GM13976 (cell line): ENCODE data around the gene MMP15.

ENCODE experiments used
- DNase-seq: peaks from one replicate; pipeline ENCODE4 v3.0.0; 2012; ENCODE audit warnings: low spot score
- in situ Hi-C: fragments of 300-500 bp; cut with MboI; formaldehyde crosslinking; loops from one replicate; pipeline ENCODE4 v1.12.0; 2022; ENCODE audit warnings: low sequenced_read_pairs, mixed read lengths, inconsistent platforms; ENCODE audit not compliant: unreplicated experiment
- TF ChIP-seq, protein P1 (sequence below): IDR thresholded peaks from 2 replicates; pipeline ENCODE4 v1.5.1; 2012; ENCODE audit warnings: borderline replicate concordance, mild to moderate bottlenecking; ENCODE audit not compliant: insufficient read depth; ENCODE audit errors: extremely low read depth, missing control alignments, control extremely low read depth

MMP15 gene

DNA sequence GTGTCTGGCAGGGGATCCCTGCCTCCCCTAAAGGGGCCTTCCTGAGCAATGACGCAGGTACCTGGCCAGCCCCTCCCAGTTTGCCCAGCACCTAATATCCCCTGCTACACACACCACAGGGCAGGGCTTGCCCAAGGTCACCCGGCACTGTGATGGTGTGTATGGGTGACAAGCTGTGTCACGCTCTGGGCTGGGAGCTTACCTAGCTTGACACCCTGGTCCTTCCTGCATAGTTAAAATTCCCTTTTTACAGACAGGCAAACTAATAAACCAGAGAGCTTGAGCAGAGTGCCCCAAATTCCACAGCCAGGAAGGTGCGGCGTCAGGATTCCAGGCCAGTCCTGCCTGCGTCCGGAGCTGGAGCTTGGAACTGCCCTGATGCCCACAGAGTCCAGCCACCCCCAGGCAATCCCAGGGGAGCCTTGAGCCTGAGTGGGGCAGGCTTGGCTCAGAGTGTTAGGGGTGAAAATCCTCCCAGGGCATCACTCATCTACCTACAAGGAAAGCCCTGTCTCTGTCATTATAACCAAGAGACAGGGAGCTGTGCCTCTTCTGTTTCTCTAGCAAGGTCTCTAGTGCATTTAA is 18.1 kb downstream of the MMP15 start:
- in situ Hi-C loops, result no loop called here
- DNase-seq, result no peak

DNA sequence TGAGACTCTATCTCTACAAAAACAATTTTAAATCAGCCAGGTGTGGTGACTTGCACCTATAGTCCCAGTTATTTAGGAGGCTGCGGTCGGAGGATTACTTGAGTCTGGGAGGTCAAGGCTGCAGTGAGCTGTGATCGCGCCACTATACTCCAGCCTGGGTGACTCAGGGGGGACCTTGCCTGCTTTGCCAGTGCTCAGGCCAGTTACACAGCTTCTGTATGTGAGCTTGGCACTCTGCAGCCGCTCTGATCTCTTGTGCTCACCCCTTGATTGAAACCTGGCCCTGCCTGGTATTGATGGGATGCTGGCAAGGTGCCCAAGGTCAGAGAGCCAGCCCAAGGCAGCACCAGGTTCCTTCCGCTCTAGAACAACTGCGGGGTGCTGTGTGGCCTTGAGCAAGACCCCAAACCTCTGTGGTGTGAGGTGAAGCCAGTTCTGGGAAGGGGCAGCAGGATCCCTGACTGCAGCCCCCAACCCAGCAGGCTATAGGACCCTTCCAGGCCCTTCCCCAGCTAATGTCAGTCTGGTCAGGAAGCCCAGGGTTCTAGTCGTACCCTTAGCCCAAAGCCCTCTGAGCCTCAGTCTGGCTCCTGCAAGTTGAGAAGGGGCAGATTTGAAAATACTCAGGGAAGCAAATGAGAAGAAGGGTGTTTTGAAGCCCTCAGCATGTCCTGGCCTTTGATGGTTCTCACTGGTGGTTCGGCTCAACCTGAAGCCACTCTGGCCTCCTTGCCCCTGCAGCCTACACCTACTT is 18.9 kb downstream of the MMP15 start:
- TF ChIP-seq, protein P1, sequence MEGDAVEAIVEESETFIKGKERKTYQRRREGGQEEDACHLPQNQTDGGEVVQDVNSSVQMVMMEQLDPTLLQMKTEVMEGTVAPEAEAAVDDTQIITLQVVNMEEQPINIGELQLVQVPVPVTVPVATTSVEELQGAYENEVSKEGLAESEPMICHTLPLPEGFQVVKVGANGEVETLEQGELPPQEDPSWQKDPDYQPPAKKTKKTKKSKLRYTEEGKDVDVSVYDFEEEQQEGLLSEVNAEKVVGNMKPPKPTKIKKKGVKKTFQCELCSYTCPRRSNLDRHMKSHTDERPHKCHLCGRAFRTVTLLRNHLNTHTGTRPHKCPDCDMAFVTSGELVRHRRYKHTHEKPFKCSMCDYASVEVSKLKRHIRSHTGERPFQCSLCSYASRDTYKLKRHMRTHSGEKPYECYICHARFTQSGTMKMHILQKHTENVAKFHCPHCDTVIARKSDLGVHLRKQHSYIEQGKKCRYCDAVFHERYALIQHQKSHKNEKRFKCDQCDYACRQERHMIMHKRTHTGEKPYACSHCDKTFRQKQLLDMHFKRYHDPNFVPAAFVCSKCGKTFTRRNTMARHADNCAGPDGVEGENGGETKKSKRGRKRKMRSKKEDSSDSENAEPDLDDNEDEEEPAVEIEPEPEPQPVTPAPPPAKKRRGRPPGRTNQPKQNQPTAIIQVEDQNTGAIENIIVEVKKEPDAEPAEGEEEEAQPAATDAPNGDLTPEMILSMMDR, result no peak
- DNase-seq, result no peak
- in situ Hi-C loops, result no loop called here

More for the DNA sequence above, 18.1 kb downstream of the MMP15 start:
- TF ChIP-seq, protein P1, result no peak

DNA sequence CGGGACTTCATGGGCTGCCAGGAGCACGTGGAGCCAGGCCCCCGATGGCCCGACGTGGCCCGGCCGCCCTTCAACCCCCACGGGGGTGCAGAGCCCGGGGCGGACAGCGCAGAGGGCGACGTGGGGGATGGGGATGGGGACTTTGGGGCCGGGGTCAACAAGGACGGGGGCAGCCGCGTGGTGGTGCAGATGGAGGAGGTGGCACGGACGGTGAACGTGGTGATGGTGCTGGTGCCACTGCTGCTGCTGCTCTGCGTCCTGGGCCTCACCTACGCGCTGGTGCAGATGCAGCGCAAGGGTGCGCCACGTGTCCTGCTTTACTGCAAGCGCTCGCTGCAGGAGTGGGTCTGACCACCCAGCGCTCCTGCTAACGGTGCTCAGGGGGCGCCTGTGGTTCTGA is 19.5 kb downstream of the MMP15 start:
- no peak for DNase-seq
- in situ Hi-C loops, result no loop called here
- TF ChIP-seq, protein P1, result no peak

DNA sequence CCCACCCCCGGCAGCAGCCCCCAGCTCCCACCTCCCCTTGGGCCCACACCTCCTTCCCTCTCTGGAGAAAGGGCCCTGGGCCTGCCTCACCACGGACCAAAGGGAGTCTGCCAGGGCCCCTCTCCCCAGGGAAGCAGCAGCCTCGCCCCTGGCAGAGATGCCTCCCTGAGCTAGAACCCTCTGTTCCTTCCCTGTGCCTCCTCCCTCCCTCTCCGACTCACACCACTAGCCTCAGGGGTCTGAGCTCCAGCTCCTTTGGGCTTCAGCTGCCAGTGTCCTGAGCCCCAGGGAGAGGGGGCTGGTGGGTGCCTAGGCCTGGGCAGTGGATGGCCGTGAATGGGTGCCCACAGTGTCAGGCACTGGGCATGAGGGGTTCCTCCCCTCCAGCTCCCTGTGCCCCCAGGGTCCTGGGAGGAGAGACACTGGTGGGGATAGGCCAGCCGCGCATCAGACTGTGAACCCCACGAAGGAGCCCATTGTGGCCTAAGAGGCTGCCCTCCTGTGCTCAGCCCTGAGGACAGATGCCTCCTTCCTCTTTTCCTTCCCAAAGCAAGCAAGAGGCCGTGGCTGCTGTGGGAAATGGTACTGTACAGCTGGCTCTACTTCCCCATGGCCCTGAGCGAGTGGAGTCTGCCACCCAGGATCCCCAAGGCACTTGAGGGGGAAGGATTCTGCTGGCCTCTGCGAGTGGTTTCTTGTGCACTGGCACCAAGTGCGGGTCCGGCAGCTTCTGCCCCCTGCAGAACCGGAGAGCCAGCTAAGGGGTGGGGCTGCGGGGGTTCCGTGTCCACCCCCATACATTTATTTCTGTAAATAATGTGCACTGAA is 20.7 kb downstream of the MMP15 start:
- TF ChIP-seq, protein P1, result no peak
- no peak for DNase-seq
- in situ Hi-C loops, result no loop called here

DNA sequence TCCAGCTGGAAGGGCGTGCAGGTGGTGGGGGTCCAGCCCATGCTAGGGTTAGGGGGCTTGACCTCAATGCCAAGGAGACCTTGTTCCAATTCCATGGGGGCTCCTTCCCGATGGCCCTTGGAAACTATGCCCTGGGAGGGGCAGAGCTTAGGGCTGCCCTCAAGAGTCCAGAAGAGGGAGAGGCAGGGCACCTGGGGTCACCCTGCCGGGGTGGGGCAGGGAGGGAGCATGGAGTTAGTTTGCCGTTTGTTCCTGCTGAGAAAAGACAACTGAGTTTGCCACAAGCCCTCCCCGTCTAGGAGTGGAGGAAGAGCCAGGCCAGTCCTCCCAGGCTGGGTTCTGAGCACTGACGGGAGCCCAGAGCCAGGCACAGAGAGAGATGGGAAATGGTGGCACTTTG is 21.4 kb downstream of the MMP15 start:
- DNase-seq, result no peak
- in situ Hi-C loops, result no loop called here
- TF ChIP-seq, protein P1, result no peak

DNA sequence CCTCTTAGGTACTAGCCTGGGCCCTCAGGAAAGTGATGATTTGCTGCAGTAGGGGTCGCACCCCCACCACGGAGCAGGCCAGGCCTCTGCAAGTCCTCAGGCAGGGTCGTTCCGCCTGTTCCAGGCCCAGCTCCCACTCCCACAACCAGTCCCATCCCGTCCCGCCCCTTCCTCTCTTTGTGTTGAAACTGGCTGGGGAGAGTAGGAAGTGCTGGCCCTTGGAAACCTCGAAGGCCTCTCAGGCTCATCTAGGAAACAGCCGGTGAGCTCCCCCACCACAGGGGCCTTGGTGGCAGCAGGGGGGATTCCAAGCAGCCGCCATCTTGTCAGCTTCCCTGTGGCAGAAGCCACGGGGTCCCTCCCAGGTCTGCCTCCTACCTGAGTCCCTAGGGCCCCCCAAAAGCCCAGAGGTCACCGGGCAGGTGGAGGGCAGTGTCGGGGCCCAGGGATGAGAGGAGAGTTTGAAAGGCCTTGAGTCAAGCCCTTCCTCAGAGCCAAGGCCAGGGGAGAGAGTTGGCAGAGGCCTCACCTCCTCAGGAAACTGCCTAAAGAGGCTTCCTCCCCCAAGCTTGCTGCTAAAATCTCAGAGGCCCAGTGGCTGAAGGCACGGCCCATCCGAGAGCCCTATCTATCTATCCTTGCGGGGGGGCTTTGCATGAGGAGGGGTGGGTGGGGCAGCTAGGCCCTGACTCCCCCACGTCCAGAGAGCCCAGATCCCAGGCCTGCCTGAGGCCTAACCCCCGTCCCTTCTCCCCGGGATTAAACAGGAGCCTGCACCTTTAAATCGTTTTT is 22.2 kb downstream of the MMP15 start:
- in situ Hi-C loops, result no loop called here
- TF ChIP-seq, protein P1, result no peak
- no peak for DNase-seq
